Stromal cell of bone marrow (primary cell): Measurements from ENCODE around the gene NEIL1.

Experiments
- DNase-seq: peaks from one replicate; pipeline ENCODE4 v3.0.0-alpha.2; 2012; ENCODE audit warnings: low read depth

Gene NEIL1

DNA sequence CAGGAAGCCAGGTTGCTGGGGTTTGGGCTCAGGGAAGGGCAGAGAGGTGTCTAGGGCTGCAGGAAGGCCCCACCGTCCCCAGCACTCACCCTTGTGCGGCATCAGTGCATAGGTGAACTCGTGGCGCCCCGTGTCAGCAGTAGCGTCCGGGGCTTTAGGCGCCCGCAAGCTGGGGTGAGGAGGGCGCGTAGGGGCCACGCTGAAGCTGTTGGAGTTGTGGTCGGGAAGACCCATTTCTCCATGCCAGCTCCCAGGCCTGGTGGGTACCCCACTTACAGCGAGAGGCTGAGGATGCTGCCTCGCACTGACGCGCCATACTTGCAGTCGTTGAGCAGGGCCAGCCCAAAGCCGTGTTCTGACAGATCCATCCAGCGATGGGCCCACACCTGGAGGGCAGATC is 9.7 kb downstream of the NEIL1 start:
- no peak for DNase-seq

GRCh38 chr15:75357976-75358673 is 11.3 kb downstream of the NEIL1 start:
- no peak for DNase-seq

DNA sequence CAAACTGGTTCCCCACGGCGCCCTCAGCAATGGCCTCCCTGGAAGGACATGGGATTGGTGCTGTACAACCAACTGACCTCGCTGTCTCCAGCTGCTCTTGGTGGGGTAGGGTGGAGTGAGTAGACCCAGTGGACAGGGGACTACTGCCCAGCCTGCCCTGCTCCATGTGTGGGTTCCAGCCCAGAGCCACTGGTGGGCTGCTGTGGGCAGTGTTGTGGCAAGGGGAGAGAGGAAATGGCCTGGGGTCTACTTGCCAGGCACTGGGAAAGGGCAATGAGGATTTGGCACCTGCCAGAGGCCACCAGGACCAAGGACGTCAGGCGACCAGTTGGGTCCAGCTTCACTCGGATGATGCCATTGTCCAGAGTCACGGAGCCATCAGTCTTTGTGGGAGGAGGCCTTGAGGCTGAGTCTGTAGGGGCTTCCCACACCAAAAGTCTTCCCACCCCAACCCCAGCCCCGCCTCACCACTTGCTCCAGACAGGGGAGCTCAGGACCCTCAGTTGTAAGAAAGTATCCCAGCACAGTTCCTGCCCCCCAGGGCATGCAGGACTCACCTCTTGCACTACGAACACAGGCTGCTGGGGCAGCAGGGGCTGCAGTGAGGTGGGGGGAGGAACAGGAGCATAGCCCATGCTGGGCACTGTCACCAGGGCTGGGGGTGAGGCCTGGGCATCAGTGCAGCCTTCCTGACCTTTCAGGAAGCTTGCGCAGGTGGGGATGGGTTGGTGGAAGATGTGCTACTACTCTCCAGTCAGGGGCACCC is 12.1 kb downstream of the NEIL1 start:
- DNase-seq = no peak

DNA sequence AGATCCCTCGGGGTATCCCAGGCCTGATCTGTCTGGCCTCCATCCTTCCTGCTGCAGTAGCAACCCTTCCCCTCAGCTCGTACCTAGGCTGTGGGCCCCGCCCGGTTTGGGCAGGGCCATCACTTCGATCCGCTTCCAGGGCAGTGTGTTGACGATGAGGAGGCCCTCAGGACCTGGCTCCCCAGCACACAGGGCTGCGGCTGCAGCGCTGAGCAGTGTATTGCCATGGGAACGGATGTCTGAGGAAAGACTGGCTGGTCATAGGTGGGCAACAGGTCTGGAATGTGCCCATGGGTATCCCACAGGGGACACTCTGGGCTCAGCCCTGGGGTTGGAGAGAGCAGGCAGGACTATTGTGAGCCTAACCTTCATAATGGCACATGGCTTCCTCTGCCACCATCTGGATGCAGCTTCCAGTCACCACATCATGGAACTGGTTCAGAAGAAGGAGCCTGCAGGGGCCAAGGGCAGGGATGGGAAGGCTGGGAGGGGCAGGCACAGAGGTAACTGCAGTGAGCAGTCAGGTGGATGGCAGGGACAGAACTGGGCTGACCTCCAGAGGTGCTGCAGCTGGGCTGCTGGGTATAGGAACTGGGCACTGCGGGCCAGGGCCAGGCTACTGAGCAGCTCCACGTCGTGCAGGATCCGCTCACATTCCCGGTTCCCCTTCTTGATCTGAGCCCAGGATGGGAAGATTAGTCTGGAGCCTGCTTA is 12.9 kb downstream of the NEIL1 start:
- DNase-seq = no peak

- DNase-seq = no peak
Observed at GRCh38 chr15:75360391-75360790, 13.6 kb downstream of the NEIL1 start.

GRCh38 chr15:75360856-75361255 is 14.0 kb downstream of the NEIL1 start:
- DNase-seq = no peak

DNA sequence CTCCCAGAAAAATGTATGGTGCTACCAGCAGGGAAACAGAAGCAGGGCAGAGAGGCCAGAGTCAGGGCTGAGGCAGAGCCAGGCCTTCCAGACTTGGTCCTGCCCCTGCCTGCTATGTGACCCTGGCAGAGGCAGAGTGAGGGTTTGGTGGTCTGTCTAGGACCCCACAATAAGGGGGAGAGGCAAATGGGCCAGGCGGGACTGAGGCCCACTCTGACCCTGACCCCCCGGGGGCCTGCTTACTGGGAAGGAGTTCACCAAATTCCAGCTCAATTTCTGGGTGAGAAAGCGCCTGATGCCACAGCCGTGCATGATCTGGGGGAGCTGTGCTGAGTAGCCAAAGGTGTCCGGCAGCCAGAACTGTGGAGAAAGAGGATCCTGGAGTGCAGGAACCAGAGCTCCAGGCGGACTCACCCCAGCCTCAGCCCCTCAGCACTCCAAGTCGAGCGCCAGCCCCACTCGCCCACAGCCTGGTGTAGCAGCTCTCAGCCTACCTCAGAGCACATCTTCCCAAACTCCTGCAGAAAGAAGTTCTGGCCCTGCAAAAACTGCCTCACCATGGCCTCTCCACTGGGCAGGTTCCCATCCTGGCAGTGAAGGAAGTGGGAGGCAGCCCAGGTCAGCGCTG is 14.6 kb downstream of the NEIL1 start:
- DNase-seq = no peak

- DNase-seq = no peak
Observed at GRCh38 chr15:75361989-75362641, 15.3 kb downstream of the NEIL1 start.

- DNase-seq = no peak
Observed at GRCh38 chr15:75362642-75363249, 15.9 kb downstream of the NEIL1 start.

DNA sequence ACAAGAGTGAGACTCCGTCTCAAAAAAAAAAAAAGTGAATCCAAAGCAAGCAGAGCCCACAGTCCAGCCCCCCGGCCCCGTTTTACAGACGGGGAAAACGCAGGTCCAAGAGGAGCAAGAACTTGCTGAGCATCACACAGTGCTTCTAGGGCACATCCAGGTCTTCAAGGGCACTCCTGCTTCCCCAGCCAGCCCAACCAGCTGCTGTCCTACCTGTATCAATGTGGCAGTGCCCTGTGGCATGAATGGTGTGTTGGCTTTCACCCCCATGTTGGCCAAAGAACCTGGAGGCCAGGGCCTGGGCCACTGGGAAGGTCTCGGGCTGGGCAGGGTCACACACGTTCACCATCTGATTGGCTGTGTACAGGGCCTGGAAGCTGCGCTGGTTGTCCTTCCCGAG is 16.9 kb downstream of the NEIL1 start:
- no peak for DNase-seq

DNA sequence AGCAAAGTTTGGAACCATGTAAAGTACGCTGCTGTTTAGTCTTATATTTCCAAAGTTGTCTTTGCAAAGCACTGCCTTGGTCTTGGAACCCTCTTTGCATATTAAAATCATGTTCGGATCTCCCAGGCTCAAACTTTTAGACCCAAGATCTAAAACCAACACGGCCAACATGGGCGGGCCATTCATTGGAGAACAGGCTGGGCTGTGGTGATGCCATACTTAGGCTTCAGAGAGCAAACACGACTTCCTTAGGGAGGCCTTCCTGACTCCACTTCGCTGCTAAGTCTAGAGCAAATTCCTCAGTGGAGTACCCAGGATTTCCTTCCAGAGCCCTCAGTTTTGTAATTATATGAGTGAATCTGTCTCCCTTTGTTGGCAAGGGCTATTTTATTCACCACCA is 18.0 kb downstream of the NEIL1 start:
- DNase-seq = no peak

DNA sequence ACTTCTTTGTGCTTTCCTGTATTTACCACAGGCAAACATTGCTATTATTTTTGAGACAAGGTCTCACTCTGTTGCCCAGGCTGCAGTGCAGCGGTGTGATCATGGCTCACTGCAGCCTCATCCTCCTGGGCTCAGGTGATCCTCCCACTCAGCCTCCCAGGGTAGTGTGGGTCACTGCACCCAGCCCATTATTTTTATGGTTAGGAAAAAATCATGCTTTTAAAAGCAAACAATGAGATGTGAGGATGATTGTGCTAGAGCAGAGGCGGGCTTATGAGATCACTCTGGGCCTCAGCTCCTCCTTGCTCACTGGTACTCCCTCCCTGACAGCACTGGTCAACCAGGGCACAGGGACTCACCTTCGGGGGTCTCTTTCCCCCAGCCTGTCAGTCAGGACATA is 19.3 kb downstream of the NEIL1 start:
- no peak for DNase-seq

GRCh38 chr15:75367006-75367405 is 20.2 kb downstream of the NEIL1 start:
- no peak for DNase-seq

GRCh38 chr15:75367406-75367912 is 20.6 kb downstream of the NEIL1 start:
- DNase-seq = no peak

DNA sequence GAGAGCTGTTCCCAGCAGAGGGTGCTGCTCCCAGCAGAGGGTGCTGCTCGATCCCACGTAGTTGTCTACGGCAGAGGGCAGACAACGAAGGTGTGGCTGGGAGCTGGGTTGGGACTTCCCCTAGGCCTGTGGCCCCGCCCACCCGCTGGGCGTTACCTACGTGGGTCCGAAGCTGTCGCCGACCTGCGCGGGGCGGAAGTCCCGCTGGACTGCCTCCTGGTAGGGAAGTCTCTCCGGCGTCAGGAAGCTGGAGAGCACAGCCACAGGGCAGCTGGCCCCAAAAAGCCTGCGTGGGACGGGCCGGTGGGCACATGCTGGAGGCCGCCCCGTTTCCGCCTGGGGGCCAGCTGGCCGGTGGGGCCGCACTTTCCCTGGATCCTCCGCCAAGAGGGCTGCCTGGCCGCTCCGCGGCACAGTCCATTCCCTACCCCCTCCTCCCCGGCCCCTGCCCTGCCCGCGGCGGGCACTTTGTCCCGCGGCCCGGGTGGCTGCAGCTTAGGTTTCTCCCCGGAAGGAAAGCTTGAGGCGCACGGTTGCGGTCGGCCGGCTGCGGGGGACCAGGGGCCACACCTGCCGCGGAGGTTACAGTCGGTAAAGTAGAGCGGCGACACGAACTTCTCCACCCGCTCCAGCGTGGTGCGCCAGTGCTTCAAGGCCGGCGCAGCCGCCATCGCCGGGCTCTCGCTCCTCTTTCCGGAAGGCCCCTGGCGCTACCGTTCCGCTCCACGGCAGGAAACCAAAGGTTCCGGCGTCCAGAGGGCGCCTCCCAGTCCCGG is 21.3 kb downstream of the NEIL1 start, which contains the start of gene MAN2C1:
Gene MAN2C1 (minus strand): TSS at position 695 of the 776 bp plus-strand sequence. CDS start 24 bp downstream, at position 671.
- peak; percentile 82 for DNase-seq

- DNase-seq = no peak
Observed at GRCh38 chr15:75368689-75369239, 21.9 kb downstream of the NEIL1 start.

DNA sequence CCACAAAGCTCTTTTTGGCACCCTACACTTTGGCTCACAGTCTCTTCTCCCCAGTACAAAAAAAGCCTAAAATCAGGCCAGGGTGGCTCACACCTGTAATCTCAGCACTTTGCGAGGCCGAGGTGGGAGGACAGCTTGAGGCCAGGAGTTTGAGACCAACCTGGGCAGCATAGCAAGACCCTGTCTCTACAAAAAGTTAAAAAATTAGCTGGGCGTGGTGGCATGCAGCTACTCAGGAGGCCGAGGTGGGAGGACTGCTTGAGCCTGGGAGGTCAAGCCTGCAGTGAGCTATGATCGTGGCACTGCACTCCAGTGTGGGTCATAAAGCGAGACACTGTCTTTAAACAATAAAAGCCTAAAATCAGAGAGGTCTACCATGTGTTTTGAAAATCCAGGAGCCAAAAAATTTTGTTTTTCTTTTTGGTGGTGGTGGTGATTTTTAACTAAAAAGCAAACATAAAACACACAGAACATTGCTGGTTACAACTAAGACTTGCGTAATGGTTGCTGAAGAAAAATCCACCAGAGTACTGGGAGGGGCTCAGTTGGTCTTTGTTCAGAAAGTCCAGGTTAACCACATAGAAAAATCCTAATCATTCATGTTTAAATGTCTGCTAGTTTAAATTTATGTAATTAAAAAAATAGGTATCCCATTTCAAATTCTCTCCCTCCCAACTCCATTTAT is 23.2 kb downstream of the NEIL1 start:
- no peak for DNase-seq

DNA sequence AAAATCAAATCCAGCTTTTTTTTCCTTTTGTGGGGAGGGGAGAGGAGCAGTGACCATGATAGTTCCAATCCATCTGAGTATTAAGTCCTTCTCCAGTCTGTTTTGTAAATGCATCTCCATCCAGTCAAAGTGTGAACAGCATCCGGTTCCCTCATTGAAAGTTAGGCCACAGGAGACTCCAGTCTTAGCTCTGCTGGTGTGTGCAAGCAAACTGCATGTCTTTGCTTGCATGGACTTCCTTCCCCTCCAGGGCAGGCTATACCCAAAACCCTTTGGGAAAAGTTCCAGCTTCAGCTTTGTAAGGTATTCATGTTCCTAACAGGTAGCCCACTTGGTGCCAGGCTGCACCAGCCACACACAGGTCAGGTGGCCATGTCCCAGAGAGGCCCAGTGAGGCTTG is 24.6 kb downstream of the NEIL1 start:
- DNase-seq = no peak

DNA sequence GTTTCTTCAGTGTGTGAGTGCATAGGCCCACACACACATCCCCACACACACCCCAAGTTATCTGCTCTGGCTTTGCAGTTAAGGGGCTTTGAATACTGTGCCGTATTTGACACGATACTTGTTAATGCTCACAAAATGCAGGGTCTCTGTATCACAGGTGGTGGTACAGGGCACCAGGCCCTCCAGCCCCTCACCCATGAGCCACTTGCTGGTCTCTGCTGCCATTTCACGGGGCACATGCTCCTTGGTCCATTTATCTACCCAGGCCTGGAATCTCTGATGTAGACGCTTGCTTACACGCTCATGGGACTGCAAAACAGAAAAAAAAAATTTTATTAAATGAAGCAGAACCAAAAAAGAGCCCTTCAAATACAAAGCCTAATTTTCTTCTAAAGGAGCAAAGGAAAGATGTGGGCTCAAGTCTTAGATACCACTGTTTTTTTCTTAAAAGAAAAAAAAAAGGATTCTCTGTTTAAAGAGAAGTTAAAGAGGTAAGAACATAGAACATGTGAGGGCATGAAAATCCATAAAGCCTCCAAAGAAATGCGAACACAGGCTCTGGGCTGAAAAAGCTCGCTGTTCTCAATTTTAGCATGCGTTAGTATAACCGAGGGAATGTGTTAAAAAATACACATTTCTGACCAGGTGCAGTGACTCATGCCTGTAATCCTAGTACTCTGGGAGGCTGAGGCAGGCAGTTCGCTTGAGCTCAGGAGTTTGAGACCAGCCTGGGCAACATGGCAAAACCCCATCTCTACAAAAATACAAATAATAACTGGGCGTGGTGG is 25.3 kb downstream of the NEIL1 start:
- no peak for DNase-seq
